Muscle of leg (tissue), 11 donors: ENCODE results near the gene ACSM5. TPM values are rescaled to one million over a fixed set of nuclear protein-coding genes. Genes with fewer than 3 reads are reported as not detected.
"Not testable (repeated sequence)": the region's sequence is repeated elsewhere in the genome, so short reads cannot be mapped to it uniquely, and the experiment has no call there.

Experiments used
- DNase-seq: peaks from one replicate; pipeline ENCODE4 v3.0.0; 2013
- H3K27ac ChIP-seq: one replicate; pipeline ENCODE4 v1.5.1; 2013; ENCODE audit warnings: mild to moderate bottlenecking, low read length, control low read depth
- H3K27me3 ChIP-seq: one replicate; pipeline ENCODE4 v1.6.1; 2013; ENCODE audit warnings: low read length; ENCODE audit not compliant: control insufficient read depth, insufficient read depth
- H3K36me3 ChIP-seq: one replicate; pipeline ENCODE4 v1.6.1; 2013; ENCODE audit warnings: low read length; ENCODE audit not compliant: control insufficient read depth, insufficient read depth
- H3K4me1 ChIP-seq: one replicate; pipeline ENCODE4 v1.6.1; 2013; ENCODE audit warnings: low read length; ENCODE audit not compliant: control insufficient read depth, insufficient read depth
- H3K4me3 ChIP-seq: one replicate; pipeline ENCODE4 v1.5.1; 2013; ENCODE audit warnings: low read length, control low read depth
- H3K9me3 ChIP-seq: replicated peaks from 2 replicates; pipeline ENCODE4 v1.6.1; 2013; ENCODE audit warnings: low read depth, low read length; ENCODE audit not compliant: control insufficient read depth
- WGBS: methylation state at CpG from one replicate; pipeline ENCODE4 v1.1.5; 2013; ENCODE audit warnings: missing lambda C conversion rate; ENCODE audit not compliant: insufficient coverage; 5-methylcytosine and 5-hydroxymethylcytosine counted together
- polyA plus RNA-seq, 8 donors: library from polyadenylated mRNA; unstranded; fragments of 120-200 nt; gene quantifications; one replicate each; pipeline versions ENCODE4 v1.2.1 to v1.2.3, GENCODE V29; 2013; ENCODE audit warnings: inconsistent platforms in 1 of 8, low replicate concordance in 1 of 8; ENCODE audit not compliant: insufficient read length in 8 of 8, insufficient read depth in 1 of 8
- total RNA-seq: library from RNA; stranded (reverse); fragments of 120-200 nt; gene quantifications from one replicate; pipeline ENCODE4 v1.2.4, GENCODE V29; 2013

The ACSM5 gene
- total and polyA plus RNA-seq, 9 donors = 0.18 to 2.0 (median 0.45) TPM; not detected in 1

- no peak for DNase-seq
- Histone ChIP-seq H3K4me3 (no peak overlapping the region), H3K4me1 (peaks cover 8% of the 10 kb centered on the region), H3K27me3 (no peaks in the 10 kb centered on the region), H3K27ac (no peak overlapping the region), H3K9me3 (no peaks in the 10 kb centered on the region), H3K36me3 (no peaks in the 10 kb centered on the region)
- WGBS = 57% methylated on average over 1 of the region's 3 CpGs
These were observed 10.7 kb upstream of the ACSM5 start for GRCh38 chr16:20398603-20399002.

GRCh38 chr16:20399185-20399584 lies 10.1 kb upstream of the ACSM5 start:
- no peak overlapping the region for H3K4me3 ChIP-seq
- H3K4me1 ChIP-seq = peaks cover 5% of the 10 kb centered on the region
- 100% methylated on average over 3 of the region's 7 CpGs for WGBS
- no peaks in the 10 kb centered on the region for H3K27me3 ChIP-seq
- H3K9me3 ChIP-seq = no peaks in the 10 kb centered on the region
- H3K27ac ChIP-seq = no peak overlapping the region
- no peak for DNase-seq
- H3K36me3 ChIP-seq = no peaks in the 10 kb centered on the region

GRCh38 chr16:20401066-20401465 lies 8.3 kb upstream of the ACSM5 start:
- H3K9me3 ChIP-seq = no peaks in the 10 kb centered on the region
- no peak overlapping the region for H3K4me3 ChIP-seq
- no peak overlapping the region for H3K27ac ChIP-seq
- H3K36me3 ChIP-seq = no peaks in the 10 kb centered on the region
- DNase-seq = no peak
- no CpG with 5 or more reads among the region's 2 CpGs for WGBS
- H3K4me1 ChIP-seq = no peaks in the 10 kb centered on the region
- H3K27me3 ChIP-seq = no peaks in the 10 kb centered on the region

- Histone ChIP-seq H3K27me3 (no peaks in the 10 kb centered on the region), H3K4me1 (no peaks in the 10 kb centered on the region), H3K4me3 (no peak overlapping the region), H3K36me3 (no peaks in the 10 kb centered on the region), H3K9me3 (no peaks in the 10 kb centered on the region), H3K27ac (no peak overlapping the region)
- no peak for DNase-seq
- WGBS = 31% methylated on average over 6 of the region's 8 CpGs
These were observed 7.8 kb upstream of the ACSM5 start for GRCh38 chr16:20401475-20402016.

GRCh38 chr16:20402651-20403050 lies 6.7 kb upstream of the ACSM5 start:
- H3K4me1 ChIP-seq = no peaks in the 10 kb centered on the region
- no peak overlapping the region for H3K27ac ChIP-seq
- WGBS = no CpG with 5 or more reads among the region's 2 CpGs
- DNase-seq = no peak
- no peaks in the 10 kb centered on the region for H3K27me3 ChIP-seq
- H3K36me3 ChIP-seq = no peaks in the 10 kb centered on the region
- no peak overlapping the region for H3K4me3 ChIP-seq
- H3K9me3 ChIP-seq = no peaks in the 10 kb centered on the region

- no peaks in the 10 kb centered on the region for H3K9me3 ChIP-seq
- H3K4me3 ChIP-seq = no peak within 1 kb of the TSS
- no peaks in the 10 kb centered on the region for H3K27me3 ChIP-seq
- no peaks in the 10 kb centered on the region for H3K36me3 ChIP-seq
- whole genome bisulfite sequencing = 80% methylated on average over 1 of the region's 2 CpGs
- H3K4me1 ChIP-seq = peaks cover 2% of the 10 kb centered on the region
- DNase-seq = no peak
- H3K27ac ChIP-seq = no peak within 1 kb of the TSS
These were observed 4.7 kb upstream of the ACSM5 start, which contains the start of gene PDILT for GRCh38 chr16:20404637-20405036. PDILT (minus strand) TSS chr16:20404737; CDS start chr16:20399300, 5,437 bp downstream.

GRCh38 chr16:20410121-20410723 lies 888 bp downstream of the ACSM5 start:
- no peak overlapping the region for H3K4me3 ChIP-seq
- no peak overlapping the region for H3K27ac ChIP-seq
- H3K27me3 ChIP-seq = no peaks in the 10 kb centered on the region
- WGBS = 83% methylated on average over 1 of the region's 6 CpGs
- peaks cover 2% of the 10 kb centered on the region for H3K4me1 ChIP-seq
- H3K36me3 ChIP-seq = no peaks in the 10 kb centered on the region
- H3K9me3 ChIP-seq = no peaks in the 10 kb centered on the region
- DNase-seq = peak; percentile 26

- WGBS = 100% methylated on average over 1 of the region's 2 CpGs
- no peak for DNase-seq
- Histone ChIP-seq H3K36me3 (no peaks in the 10 kb centered on the region), H3K9me3 (no peaks in the 10 kb centered on the region), H3K4me3 (no peak overlapping the region), H3K4me1 (peaks cover 2% of the 10 kb centered on the region), H3K27me3 (no peaks in the 10 kb centered on the region), H3K27ac (no peak overlapping the region)
These were observed 1.7 kb downstream of the ACSM5 start for GRCh38 chr16:20411055-20411454.

GRCh38 chr16:20415541-20415940 lies 6.2 kb downstream of the ACSM5 start:
- WGBS = no CpG with 5 or more reads among the region's 1 CpG
- H3K27ac ChIP-seq = no peak overlapping the region
- no peak for DNase-seq
- H3K4me1 ChIP-seq = no peaks in the 10 kb centered on the region
- H3K27me3 ChIP-seq = no peaks in the 10 kb centered on the region
- no peak overlapping the region for H3K4me3 ChIP-seq
- H3K36me3 ChIP-seq = no peaks in the 10 kb centered on the region
- H3K9me3 ChIP-seq = no peaks in the 10 kb centered on the region

- not testable (repeated sequence) for H3K27ac ChIP-seq, H3K9me3 ChIP-seq, DNase-seq, H3K4me3 ChIP-seq, H3K36me3 ChIP-seq, H3K27me3 ChIP-seq, H3K4me1 ChIP-seq
- WGBS = 70% methylated on average over 8 of the region's 8 CpGs
These were observed 9.8 kb downstream of the ACSM5 start for GRCh38 chr16:20419093-20419492.

- not testable (repeated sequence) for H3K36me3 ChIP-seq, H3K9me3 ChIP-seq
- WGBS = no CpG with 5 or more reads among the region's 2 CpGs
These were observed 12.4 kb downstream of the ACSM5 start for GRCh38 chr16:20421748-20422147.

More at GRCh38 chr16:20421748-20422147, 12.4 kb downstream of the ACSM5 start:
- not testable (repeated sequence) for H3K4me1 ChIP-seq, H3K4me3 ChIP-seq, H3K27me3 ChIP-seq, DNase-seq, H3K27ac ChIP-seq
